NCI-H2227 treated with DMSO at 0.1 percent for 48 hours (cell line): ENCODE results near the gene IQCE.
"Not testable (repeated sequence)": the region's sequence is repeated elsewhere in the genome, so short reads cannot be mapped to it uniquely, and the experiment has no call there.

Experiments used
- DNase-seq: peaks from one replicate; lab custom pipeline; 2025; lab: John Stamatoyannopoulos, UW

IQCE gene

GRCh38 chr7:2521952-2522591 lies 36.7 kb upstream of the IQCE start:
- DNase-seq = no peak

GRCh38 chr7:2522780-2523433 lies 35.9 kb upstream of the IQCE start:
- DNase-seq = no peak

GRCh38 chr7:2523461-2523936 lies 35.3 kb upstream of the IQCE start:
- DNase-seq = no peak

- DNase-seq = no peak
These were observed 34.6 kb upstream of the IQCE start for GRCh38 chr7:2523941-2524807.

- DNase-seq = no peak
These were observed 33.7 kb upstream of the IQCE start for GRCh38 chr7:2524808-2525657.

- DNase-seq = no peak
These were observed 32.8 kb upstream of the IQCE start for GRCh38 chr7:2525658-2526630.

GRCh38 chr7:2526659-2527504 lies 31.9 kb upstream of the IQCE start:
- no peak for DNase-seq

- no peak for DNase-seq
These were observed 31.0 kb upstream of the IQCE start for GRCh38 chr7:2527505-2528467.

- no peak for DNase-seq
These were observed 30.2 kb upstream of the IQCE start for GRCh38 chr7:2528481-2529095.

GRCh38 chr7:2529161-2530070 lies 29.4 kb upstream of the IQCE start:
- no peak for DNase-seq

GRCh38 chr7:2530071-2530987 lies 28.4 kb upstream of the IQCE start:
- no peak for DNase-seq

- not testable (repeated sequence) for DNase-seq
These were observed 27.6 kb upstream of the IQCE start for GRCh38 chr7:2530994-2531795.

GRCh38 chr7:2531796-2532110 lies 27.0 kb upstream of the IQCE start:
- not testable (repeated sequence) for DNase-seq

GRCh38 chr7:2532199-2532772 lies 26.5 kb upstream of the IQCE start:
- DNase-seq = not testable (repeated sequence)

- DNase-seq = not testable (repeated sequence)
These were observed 26.0 kb upstream of the IQCE start for GRCh38 chr7:2532816-2533215.
